Activated naive CD8-positive, alpha-beta T cell treated with anti-CD3 and anti-CD28 coated beads, Interleukin-2, amount 50 U/mL, for 16 hours (primary cell): ENCODE results near the gene DIP2C.
"Not testable (repeated sequence)": the region's sequence is repeated elsewhere in the genome, so short reads cannot be mapped to it uniquely, and the experiment has no call there.

ENCODE experiments used
- DNase-seq: peaks from one replicate; pipeline ENCODE4 v3.0.0-alpha.2; 2020; ENCODE audit warnings: low read depth, low spot score

Gene DIP2C

GRCh38 chr10:482051-482501 lies 207.4 kb downstream of the DIP2C start:
- no peak for DNase-seq

- DNase-seq: no peak
Measured at GRCh38 chr10:481628-482027, 207.8 kb downstream of the DIP2C start.

- no peak for DNase-seq
Measured at GRCh38 chr10:480928-481552, 208.4 kb downstream of the DIP2C start.

GRCh38 chr10:480498-480927 lies 209.0 kb downstream of the DIP2C start:
- DNase-seq: no peak

GRCh38 chr10:479706-480497 lies 209.6 kb downstream of the DIP2C start:
- DNase-seq: not testable (repeated sequence)

- DNase-seq: no peak
Measured at GRCh38 chr10:478471-479245, 210.8 kb downstream of the DIP2C start.

- no peak for DNase-seq
Measured at GRCh38 chr10:477620-478019, 211.8 kb downstream of the DIP2C start.

GRCh38 chr10:476455-476780 lies 213.1 kb downstream of the DIP2C start:
- DNase-seq: no peak

- DNase-seq: no peak
Measured at GRCh38 chr10:475709-476454, 213.6 kb downstream of the DIP2C start.

- no peak for DNase-seq
Measured at GRCh38 chr10:474946-475345, 214.5 kb downstream of the DIP2C start.

- no peak for DNase-seq
Measured at GRCh38 chr10:474406-474805, 215.1 kb downstream of the DIP2C start.

- no peak for DNase-seq
Measured at GRCh38 chr10:472241-472910, 217.1 kb downstream of the DIP2C start.

- DNase-seq: no peak
Measured at GRCh38 chr10:470339-471003, 219.0 kb downstream of the DIP2C start.

GRCh38 chr10:469947-470338 lies 219.5 kb downstream of the DIP2C start:
- DNase-seq: no peak

- no peak for DNase-seq
Measured at GRCh38 chr10:459743-460142, 229.7 kb downstream of the DIP2C start.

- no peak for DNase-seq
Measured at GRCh38 chr10:458421-458851, 231.0 kb downstream of the DIP2C start.

- no peak for DNase-seq
Measured at GRCh38 chr10:456486-456885, 233.0 kb downstream of the DIP2C start.

- DNase-seq: no peak
Measured at GRCh38 chr10:454860-455259, 234.6 kb downstream of the DIP2C start.

GRCh38 chr10:453647-454046 lies 235.8 kb downstream of the DIP2C start:
- DNase-seq: no peak

- no peak for DNase-seq
Measured at GRCh38 chr10:452512-453426, 236.7 kb downstream of the DIP2C start.
